Transverse colon (tissue), 4 donors: ENCODE data around the gene MCUR1.

Experiments
- EP300 ChIP-seq: sonication (generic); formaldehyde crosslinking; IDR thresholded peaks from one replicate; pipeline ENCODE4 v1.6.1; 2017; ENCODE audit warnings: antibody characterized with exemption, low read depth
- POLR2A ChIP-seq: fragments of 450-650 bp; IDR thresholded peaks from one replicate; pipeline ENCODE4 v1.6.1; 2016; ENCODE audit warnings: antibody characterized with exemption, mild to moderate bottlenecking, moderate library complexity
- POLR2AphosphoS5 ChIP-seq, 3 donors: sonication (generic); formaldehyde crosslinking; IDR thresholded peaks; one replicate each; pipeline ENCODE4 v1.6.1; 2016; ENCODE audit warnings: antibody characterized with exemption in 3 of 3
- TF ChIP-seq, protein P1 (sequence below), 5 experiments: fragments of 200-600 bp in 3 of 5; fragments of 450-650 bp in 2 of 5; sonication (generic) in 3 of 5; IDR thresholded peaks; 1 replicate in 2 of 5; 2 replicates in 3 of 5; pipeline ENCODE4 v1.5.1; 2016 to 2017; ENCODE audit warnings: antibody characterized with exemption in 5 of 5, inconsistent platforms in 3 of 5, mild to moderate bottlenecking in 2 of 5, moderate library complexity in 1 of 5

DNA sequence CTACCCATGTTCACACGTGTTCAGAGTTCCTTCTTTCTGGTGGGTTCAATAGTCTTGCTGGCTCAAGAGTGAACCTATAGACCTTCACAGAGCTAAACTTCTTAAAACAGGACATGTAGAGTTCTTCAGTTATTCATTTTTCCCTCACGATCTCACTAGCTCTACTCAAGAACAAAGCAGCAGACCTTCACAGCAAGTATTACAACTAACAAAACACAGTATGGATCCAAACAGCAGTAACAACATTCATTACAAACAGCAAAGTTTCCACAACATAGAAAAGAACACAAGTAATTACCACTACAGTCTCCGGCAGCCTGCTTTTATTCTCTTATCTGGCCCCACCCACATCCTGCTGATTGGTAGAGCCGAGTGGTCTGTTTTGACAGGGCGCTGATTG lies 39.5 kb upstream of the MCUR1 start:
- TF ChIP-seq, protein P1, sequence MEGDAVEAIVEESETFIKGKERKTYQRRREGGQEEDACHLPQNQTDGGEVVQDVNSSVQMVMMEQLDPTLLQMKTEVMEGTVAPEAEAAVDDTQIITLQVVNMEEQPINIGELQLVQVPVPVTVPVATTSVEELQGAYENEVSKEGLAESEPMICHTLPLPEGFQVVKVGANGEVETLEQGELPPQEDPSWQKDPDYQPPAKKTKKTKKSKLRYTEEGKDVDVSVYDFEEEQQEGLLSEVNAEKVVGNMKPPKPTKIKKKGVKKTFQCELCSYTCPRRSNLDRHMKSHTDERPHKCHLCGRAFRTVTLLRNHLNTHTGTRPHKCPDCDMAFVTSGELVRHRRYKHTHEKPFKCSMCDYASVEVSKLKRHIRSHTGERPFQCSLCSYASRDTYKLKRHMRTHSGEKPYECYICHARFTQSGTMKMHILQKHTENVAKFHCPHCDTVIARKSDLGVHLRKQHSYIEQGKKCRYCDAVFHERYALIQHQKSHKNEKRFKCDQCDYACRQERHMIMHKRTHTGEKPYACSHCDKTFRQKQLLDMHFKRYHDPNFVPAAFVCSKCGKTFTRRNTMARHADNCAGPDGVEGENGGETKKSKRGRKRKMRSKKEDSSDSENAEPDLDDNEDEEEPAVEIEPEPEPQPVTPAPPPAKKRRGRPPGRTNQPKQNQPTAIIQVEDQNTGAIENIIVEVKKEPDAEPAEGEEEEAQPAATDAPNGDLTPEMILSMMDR (IDR thresholded peaks at IDR 0.05) = no peak
- no peak for TF ChIP-seq EP300
- no peak for TF ChIP-seq POLR2A
- no peak for TF ChIP-seq POLR2AphosphoS5 (IDR thresholded peaks at IDR 0.05)
